RKO (cell line): ENCODE data around the gene CEP112.
"Not testable (repeated sequence)": the region's sequence is repeated elsewhere in the genome, so short reads cannot be mapped to it uniquely, and the experiment has no call there.

ENCODE experiments used
- DNase-seq: peaks from one replicate; pipeline ENCODE4 v3.0.0-alpha.2; 2016; ENCODE audit warnings: low spot score

The CEP112 gene

DNA sequence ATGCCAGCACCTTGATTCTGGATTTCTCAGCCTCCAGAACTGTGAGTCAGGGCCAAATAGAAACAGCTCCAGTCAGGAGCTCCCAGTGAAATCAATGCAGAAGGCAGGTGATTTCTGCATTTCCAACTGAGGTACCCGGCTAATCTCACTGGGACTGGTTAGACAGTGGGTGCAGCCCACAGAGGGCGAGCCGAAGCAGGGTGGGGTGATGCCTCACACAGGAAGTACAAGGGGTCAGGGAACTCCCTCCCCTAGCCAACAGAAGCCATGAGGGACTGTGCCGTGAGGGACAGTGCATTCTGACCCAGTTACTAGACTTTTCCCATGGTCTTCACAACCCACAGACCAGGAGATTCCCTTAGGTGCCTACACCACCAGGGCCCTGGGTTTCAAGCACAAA, 36.9 kb downstream of the CEP112 start:
- DNase-seq, result not testable (repeated sequence)

DNA sequence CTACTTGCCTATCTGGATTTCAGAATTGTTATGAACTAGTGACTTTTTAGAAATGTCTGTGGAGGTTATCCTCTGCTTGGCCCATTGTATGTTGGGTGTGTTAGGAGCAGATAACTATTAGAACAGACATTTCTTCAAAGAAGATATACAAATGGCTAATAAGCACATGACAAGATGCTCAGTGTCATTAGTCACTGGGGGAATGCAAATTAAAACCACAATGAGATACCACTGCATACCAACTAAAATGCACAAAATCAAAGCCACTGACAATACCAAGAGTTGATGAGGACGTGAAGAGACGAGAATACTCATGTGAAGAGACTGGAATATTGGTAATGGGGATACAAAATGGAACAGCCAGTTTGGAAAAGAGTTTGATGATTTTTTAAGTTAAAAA, 39.2 kb downstream of the CEP112 start:
- DNase-seq, result no peak

DNA sequence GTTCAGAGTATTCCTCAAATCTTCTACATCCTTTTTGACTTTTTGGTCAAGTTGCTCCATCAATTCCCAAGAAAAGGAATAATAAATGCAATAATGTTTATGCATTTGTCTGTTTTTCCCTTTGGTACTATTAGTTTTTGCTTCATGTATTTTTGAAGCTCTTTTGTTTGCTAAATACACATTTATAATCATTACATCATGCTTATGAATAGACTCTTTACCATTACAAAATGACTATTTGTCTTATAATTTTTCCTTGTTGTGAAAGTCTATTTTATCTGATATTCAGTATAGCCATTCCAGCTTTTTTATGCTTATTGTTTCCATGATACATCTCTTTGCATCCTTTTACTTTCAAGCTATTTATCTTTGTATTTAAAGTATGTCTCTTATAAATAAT, 41.2 kb downstream of the CEP112 start:
- no peak for DNase-seq

GRCh38 chr17:66149562-66149961, 42.4 kb downstream of the CEP112 start:
- no peak for DNase-seq

GRCh38 chr17:66146394-66146793, 45.5 kb downstream of the CEP112 start:
- DNase-seq, result no peak

GRCh38 chr17:66143657-66144282, 48.2 kb downstream of the CEP112 start:
- no peak for DNase-seq

- no peak for DNase-seq
Measured at GRCh38 chr17:66142428-66142827, 49.5 kb downstream of the CEP112 start.

DNA sequence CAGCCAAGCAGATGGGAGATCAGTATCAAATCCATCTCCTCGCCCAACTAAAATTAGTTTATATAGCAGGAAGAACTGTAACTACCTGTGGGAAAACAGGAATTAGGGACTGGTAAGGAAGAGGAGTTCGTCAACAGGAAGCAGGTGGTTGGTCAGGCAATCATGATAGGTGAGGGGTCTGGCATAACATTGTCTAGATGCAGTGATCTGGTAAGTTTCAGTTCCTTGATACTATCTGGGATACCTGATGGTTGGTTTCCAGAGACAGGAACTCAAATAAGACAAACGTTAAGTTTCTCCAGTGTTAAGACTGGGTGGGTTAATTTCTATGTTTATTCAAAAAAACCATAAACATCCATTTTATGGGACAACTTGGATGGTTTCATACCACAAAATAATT, 53.8 kb downstream of the CEP112 start:
- DNase-seq, result no peak

- DNase-seq, result no peak
Measured at GRCh38 chr17:66135896-66136295, 56.0 kb downstream of the CEP112 start.

DNA sequence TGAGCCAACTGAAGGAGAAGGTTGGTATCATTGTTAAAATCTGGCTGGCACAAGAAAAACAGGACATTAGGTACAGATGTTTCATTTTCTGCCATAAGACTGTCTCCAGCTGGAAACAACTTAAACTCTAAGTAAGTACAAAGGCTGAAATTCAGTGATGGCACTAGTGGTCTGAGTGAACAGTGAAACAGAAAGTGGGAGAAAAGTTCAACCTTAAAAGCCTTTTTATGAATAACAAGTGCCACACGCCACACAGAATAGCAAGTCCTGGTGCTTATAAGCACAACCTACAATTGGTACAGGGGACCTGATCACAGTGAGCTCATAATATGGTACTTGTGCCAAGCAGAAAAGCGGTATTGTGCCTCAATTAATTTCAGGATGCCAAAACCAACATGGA, 56.7 kb downstream of the CEP112 start:
- no peak for DNase-seq

GRCh38 chr17:66129759-66130158, 62.2 kb downstream of the CEP112 start:
- no peak for DNase-seq

GRCh38 chr17:66126231-66126630, 65.7 kb downstream of the CEP112 start:
- no peak for DNase-seq

GRCh38 chr17:66123163-66123562, 68.8 kb downstream of the CEP112 start:
- DNase-seq, result no peak

GRCh38 chr17:66115246-66115645, 76.7 kb downstream of the CEP112 start:
- no peak for DNase-seq

- no peak for DNase-seq
Measured at GRCh38 chr17:66114609-66115008, 77.3 kb downstream of the CEP112 start.

- no peak for DNase-seq
Measured at GRCh38 chr17:66107731-66108130, 84.2 kb downstream of the CEP112 start.

DNA sequence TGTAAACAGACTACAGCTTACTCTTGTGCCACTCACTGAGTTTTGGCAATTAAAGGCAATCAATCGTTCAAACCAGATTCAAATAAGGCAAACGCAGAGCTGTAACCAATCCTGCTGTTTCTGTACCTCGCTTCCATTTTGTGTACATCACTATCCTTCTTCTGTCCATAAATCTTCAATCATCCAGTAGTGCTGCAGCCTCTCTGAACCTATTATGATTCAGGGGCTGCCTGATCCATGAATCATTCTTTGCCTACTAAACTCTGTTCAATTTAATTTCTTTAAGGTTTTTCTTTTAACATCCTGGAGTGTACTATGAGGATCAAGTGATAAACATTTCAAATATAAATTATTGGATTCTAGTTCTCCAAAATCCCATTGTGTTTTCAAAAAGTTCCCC, 93.9 kb downstream of the CEP112 start:
- no peak for DNase-seq

- DNase-seq, result no peak
Measured at GRCh38 chr17:66094727-66095126, 97.2 kb downstream of the CEP112 start.

DNA sequence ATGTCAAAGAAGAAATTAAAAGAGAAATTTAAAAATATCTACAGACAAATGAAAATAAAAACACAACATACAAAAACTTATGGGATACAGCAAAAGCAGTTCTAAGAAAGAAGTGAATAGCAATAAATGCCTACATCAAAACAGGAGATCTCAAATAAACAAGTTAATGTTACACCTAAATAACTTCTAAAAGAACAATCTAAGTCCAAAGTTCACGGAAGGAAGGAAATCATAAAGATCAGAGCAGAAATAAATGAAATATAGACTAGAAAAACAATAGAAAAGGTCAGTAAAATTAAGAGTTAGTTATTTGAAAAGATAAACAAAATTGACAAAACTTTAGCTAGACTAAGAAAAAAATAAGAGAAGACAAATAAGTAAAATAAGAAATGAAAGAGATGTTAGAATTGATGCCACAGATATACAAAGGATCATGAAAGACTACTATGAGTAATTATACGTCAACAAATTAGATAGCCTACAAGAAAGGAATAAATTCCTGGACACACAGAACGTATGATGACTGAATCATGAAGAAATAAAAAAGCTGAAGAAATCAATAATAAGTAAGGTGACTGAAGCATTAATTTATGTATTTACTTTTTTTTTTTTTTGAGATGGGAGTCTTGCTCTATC, 100.4 kb downstream of the CEP112 start:
- no peak for DNase-seq

- DNase-seq, result no peak
Measured at GRCh38 chr17:66089764-66090163, 102.2 kb downstream of the CEP112 start.

DNA sequence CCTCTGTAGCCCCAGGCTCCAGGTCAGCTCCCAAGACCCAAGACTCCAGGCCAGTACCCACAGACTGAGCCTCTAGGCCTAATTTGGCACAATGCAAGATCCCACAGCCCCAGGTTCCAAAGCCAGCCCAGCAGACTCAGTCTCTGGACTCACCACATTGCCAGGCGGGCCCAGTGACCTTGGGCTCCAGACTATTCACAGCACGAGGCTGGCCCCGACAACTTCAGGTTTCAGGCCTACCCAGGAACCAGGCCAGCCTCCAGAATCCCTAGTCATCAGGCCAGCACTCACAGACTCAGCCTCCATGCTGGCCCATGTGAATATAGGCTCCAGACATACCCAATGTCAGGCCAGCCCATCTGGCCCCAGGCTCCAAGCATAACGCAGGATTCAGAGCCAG, 103.8 kb downstream of the CEP112 start:
- no peak for DNase-seq

DNA sequence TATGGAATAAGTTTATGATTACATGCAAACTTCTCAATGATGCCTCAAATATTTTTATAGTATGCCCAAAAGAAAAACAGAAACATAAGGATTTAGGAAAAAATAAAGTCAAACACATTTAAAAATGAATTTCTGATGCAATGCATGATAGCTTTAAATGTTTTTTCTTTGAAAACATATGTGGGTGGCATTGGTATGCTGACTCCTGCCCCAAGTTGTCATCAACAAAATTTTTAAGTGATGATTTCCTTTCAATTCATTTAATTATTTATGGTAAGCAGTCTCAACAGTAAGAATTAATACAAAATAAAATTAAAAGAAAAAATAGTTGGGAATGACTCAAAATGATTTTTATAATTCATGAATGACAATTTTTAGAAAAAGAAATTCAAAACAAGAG, 104.9 kb downstream of the CEP112 start:
- no peak for DNase-seq

DNA sequence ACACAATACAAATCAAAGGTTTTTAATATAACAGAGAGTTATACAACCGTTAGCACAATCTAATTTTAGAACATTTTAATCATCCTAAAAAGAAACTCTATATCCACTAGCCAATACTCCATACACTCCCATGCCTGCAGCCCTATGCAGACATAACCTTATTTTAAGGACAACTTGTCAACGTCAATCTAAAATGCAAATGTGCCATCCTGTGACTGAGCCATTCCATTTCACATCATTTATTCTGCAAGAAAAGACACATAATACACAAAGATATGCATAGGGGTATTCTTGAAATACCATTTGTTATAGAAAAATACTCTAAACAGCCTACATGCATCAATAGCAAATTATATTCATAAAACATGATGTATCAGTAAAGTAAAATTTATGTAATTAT, 106.7 kb downstream of the CEP112 start:
- DNase-seq, result no peak

- not testable (repeated sequence) for DNase-seq
Measured at GRCh38 chr17:66080670-66081069, 111.3 kb downstream of the CEP112 start.
